Ecto neural progenitor cell (in vitro differentiated cells): Measurements from ENCODE around the gene GLYATL3.
"Not testable (repeated sequence)": the region's sequence is repeated elsewhere in the genome, so short reads cannot be mapped to it uniquely, and the experiment has no call there.

Experiments used
- DNase-seq: peaks from one replicate; pipeline ENCODE4 v3.0.0-alpha.2; 2018; ENCODE audit warnings: low spot score

The GLYATL3 gene

DNA sequence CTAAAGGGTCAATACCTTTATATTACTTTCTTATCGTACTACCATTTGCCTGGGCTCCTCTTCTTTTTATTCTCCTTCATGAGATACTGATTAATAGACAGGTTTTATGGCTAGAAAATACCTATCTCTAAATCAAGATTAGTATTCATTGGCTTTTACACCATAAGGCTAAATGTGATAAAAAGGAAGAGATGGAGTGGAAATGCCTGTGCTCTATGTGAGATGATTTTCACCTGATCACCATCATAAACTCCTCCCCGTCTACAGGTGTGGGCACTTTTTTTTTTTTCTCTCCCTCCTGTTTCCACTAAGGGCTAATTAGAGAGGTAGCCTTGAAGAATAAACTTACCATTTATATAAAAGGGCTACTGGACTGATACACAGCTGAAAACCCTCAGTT lies at the start of gene GLYATL3:
TSS of gene GLYATL3 (plus strand) at position 301 of the 400 bp plus-strand sequence. CDS start 12,068 bp downstream, outside the sequence.
- no peak for DNase-seq

DNA sequence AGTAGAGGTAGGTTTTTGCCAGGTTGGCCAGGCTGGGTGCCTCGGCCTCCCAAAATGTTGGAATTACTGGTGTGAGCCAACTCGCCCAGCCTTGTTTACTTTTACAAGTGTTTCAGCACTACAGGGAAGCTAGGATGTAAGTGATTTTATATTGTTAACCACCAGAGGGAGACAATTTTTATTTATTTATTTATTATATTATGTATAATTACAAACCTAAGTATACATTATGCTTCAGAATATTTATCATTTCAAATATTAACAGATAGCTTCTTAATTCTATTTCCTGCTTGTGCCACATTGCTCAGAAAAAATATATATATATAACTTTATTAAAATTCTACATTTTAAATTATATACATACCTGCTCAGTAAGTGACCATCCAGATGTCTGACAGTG lies 46.5 kb upstream of the GLYATL3 start:
- DNase-seq, result no peak

DNA sequence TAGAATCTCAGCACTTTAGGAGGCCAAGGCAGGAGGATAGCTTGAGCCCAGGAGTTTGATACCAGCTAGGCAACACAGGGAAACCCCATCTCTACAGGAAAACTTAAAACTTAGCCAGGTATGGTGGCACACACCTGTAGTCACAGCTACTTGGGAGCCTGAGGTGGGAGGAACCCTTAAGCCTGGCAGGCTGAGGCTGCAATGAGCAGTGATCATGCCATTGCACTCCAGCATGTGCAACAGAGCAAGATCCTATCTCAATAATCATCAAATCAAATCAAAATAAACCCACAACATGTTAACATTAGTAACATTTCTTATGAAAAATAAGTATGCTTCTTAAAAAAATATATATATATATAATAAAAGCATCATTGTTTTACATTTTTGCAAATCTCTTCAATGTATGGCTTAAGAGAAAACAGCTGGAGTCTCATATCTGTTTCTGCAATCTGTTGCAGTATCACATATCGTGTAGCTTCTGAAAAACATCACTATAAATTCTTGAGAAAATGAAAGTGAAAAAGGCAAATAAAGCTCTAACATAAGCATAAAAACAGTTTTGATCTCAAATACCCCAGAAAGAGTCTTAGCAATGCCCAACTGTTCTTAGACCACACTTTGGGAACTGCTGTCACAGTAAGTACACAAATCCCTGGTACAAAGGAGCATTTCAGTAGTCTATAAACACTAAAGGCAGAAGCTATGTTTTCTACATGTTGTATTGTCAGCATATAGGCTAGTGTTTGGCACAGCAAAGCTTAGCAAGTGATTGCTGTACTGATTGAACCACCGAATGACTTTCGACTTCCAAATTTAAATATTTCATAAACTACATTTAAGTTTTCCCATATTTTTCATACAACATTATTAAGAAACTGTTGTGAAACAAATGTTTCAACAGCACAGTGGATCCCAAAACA lies 44.7 kb upstream of the GLYATL3 start:
- DNase-seq, result no peak

DNA sequence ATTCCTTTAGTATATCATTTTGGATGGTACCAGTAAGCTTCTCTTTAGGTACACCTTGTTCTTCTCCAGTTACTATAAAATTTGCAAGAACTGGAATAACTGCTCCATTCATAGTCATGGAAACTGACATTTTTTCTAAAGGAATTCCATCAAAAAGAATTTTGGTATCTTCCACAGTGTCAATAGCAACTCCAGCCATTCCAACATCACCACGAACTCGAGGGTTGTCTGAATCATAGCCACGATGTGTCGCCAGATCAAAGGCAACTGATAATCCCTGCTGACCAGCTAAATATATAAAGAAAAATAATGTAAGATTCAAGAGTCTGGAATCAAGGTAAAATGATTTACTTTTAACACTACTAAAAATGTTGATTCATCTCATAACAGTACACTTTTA lies 42.0 kb upstream of the GLYATL3 start:
- DNase-seq, result no peak

DNA sequence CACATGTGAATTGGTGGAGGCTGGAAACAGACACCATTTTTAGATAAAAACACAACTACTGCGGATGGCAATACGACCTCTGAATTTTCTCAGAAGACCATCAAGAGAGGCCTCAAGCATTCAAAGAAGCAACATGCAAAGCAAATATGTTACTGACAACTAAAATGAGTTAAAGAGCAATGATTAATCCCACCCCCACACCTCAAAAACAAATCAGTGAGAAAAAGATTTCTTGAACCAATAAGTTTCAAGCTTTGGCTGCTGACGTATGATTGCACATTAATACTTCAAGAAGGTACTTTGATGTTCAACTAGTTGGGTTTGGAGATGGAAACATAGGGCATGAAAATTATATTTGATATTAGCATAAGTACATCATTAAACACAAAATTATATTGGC lies 37.7 kb upstream of the GLYATL3 start:
- DNase-seq, result no peak

DNA sequence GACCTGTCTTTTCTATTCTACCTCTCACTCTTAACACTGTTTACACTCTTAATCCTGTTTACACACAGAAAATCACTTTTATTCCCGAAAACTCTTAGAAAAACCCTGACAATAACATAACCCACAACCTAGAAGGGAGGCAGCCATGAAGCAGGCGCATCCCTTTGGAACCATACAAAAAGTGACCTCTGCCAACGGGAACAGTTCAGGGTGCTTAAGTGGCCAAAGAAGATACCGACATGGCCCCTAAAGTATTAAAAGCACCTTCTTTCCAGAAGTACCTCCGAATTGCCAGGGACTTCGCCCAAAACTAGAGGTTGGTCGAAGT lies 37.2 kb upstream of the GLYATL3 start:
- DNase-seq, result no peak

DNA sequence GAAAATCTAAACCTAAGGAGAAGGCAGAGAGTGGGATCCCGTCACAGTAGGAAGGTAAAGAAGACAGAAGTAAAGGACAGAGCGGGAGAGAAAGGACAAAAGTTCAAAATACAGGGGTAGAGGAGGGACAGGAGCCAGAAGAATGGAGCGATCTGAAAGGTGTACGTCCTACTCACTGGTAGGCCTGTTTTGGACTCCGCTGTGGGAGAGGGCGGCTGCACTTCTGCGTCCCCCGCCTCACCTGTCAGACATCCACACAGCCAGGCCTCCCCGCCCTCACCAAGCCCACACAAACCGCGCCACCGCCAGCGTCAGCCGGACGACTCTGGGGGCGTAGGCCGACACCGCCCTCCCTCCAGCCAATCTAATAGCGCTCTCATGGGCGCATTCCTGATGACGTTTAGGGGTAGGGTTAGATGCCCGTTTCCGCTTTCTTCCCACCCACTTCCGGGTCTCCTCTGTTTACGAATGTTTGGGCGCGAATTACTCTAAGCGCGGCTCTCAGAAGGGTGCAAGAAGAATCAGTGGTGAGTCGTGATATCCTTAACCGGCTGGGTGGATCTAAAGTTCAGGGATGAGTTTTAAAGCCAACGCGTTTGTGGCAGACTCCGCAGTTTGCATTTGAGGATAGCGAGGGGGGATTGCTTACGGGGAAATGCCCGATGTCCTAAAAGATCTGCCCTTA lies 36.7 kb upstream of the GLYATL3 start, which contains the start of the genes CENPQ and MMUT:
TSS of gene CENPQ (plus strand) at position 444 of the 685 bp plus-strand sequence. CDS start 6,807 bp downstream, outside the sequence.
TSS of gene MMUT (minus strand) at position 327 of the 685 bp plus-strand sequence. CDS start 3,787 bp downstream, outside the sequence.
- DNase-seq, result peak; percentile 94

DNA sequence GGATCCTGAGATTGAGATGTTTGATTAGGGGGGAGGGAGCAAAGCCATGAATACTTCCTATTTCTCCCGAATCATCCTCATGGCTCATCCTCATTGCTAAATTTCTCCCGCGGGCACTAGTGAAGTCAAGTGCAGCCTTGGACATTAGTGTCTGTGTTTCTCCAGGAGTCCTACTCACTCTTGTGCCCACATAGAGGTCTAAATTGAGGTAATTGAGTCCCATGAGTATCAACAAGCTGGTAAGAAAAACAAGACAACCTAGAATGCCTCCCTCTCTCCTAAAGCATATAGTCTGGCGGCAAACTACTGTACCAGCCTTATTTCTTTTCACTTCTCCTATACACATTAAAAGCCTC lies 36.1 kb upstream of the GLYATL3 start:
- no peak for DNase-seq

DNA sequence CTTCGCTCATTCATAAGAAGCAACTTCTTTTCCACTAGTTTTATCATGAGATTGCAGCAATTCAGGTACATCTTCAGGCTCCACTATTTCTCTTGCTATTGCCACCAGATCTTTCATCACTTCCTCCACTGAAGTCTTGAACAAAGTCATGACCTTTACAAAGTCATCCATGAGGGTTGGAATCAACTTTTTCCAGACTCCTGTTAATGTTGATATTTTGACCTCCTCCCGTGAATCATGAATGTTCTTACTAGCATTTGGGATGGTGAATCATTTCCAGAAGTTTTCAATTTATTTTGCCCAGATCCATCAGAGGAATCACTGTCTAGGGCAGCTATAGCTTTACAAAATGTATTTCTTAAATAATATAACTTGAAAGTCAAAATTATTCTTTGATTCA lies 35.0 kb upstream of the GLYATL3 start:
- no peak for DNase-seq

DNA sequence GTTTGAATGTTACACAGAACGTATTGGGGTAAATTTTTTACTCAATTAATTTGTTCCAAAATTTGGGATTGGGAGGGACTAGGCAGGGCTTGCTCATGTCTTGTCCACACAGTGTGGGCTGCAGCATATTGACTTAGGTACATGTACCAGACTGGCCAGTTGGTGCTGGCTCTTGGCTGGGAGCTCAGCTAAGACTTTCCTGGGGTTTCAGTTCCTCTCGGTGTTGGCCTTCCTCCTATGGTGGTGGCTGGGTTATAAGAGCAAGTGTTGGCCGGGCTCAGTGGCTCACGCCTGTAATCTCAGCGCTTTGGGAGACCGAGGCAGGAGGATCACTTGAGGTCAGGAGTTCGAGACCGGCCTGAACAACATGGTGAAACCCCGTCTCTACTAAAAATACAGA lies 31.7 kb upstream of the GLYATL3 start:
- DNase-seq, result no peak

DNA sequence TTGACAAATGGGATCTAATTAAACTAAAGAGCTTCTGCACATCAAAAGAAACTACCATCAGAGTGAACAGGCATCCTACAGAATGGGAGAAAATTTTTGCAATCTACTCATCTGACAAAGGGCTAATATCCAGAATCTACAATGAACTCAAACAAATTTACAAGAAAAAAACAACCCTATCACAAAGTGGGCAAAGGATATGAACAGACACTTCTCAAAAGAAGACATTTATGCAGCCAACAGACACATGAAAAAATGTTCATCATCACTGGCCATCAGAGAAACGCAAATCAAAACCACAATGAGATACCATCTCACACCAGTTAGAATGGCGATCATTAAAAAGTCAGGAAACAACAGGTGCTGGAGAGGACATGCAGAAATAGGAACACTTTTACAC lies 23.2 kb upstream of the GLYATL3 start:
- not testable (repeated sequence) for DNase-seq

DNA sequence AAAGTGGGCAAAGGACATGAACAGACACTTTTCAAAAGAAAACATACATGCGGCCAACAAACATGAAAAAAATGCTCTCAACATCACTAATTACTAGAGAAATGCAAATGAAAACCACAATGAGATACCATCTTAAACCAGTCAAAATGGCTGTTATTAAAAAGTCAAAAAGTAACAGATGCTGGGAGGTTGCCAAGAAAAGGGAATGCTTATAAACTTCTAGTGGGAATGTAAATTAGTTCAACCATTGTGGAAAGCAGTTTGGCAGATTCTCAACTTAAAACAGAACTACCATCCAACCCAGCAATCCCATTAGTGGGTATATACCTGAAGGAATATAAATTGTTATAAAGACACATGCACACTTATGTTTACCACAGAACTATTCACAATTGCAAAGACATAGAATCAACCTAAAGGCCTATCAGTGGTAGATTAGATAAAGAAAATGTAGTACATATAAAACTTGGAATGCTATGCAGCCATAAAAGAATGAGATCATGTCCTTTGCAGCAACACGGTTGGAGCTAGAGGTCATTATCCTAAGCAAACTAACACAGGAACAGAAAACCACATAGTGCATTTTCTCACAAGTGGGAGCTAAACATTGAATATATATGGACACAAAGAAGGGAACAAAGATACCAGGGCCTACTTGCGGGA lies 20.3 kb upstream of the GLYATL3 start:
- DNase-seq, result no peak

DNA sequence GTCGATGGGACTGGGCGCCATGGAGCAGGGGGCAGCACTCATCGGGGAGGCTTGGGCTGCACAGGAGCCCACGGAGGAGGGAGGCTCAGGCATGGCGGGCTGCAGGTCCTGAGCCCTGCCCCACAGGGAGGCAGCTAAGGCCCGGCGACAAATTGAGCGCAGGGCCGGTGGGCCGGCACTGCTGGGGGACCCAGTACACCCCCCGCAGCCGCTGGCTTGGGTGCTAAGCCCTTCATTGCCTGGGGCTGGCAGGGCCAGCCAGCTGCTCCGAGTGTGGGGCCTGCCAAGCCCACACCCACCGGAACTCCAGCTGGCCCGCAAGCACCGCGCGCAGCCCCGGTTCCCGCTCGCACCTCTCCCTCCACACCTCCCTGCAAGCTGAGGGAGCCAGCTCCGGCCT lies 17.9 kb upstream of the GLYATL3 start:
- not testable (repeated sequence) for DNase-seq

DNA sequence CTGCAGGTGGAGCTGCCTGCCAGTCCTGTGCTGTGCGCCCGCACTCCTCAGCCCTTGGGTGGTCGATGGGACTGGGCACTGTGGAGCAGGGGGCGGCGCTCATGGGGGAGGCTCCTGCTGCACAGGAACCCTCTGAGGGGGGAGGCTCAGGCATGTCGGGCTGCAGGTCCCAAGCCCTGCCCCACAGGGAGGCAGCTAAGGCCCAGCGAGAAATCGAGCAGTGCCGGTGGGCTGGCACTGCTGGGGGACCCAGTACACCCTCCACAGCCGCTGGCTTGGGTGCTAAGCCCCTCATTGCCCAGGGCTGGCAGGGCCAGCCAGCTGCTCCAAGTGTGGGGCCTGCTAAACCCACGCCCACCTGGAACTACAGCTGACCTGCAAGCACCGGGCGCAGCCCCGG lies 16.3 kb upstream of the GLYATL3 start:
- DNase-seq, result not testable (repeated sequence)

DNA sequence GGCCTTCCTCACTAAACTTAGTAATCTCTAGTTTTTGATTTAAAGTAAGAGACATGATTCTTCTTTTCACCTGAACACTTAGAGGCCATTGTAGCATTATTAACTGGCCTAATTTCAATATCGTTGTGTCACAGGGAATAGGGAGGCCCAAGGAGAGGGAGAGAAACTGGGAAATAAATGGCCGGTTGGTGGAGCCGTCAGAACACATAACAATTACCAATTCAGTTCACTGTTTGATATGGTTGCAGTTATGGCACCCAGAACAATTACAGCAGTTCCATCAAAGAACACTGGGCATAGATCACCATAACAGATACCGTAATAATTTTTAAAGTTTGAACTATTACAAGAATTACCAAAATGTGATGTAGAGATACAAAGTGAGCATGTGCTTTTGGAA lies 9.1 kb upstream of the GLYATL3 start:
- DNase-seq, result no peak

DNA sequence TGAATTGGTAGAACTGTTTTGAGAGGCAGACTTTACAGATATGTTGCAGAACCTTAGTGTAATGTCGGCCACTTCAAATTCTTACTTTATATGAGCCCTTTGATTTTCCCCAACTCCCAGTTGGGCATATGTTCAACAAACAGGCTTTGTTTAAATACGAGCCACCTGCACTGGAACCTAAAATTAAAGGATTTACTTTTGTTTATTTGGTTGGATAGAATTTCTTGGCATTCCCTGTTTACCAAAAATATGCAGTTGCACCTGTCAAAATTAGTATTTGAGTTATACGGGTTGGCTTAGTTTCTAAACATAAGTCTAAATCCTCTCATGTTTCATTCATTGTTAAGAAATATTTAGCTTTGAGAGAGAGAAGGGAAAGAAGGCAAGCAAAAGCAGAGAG lies 2.4 kb upstream of the GLYATL3 start:
- no peak for DNase-seq

DNA sequence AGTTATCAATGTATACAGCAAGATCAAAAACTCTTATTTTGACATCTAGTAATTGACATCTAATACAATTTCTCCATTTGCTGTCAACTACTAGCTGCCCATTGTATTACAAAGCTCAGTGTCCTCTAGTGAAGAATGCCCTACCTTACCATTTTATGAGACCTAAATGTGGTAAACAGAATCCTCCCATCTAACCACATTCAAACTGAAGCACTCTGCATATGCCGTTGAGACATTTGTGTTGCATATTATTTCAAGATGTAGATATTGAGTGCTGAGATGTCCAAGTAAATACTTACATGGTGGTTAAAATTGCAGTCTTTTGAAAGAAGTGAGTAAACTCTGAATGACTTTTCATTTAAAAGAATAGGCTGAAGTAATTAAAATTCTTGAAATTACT lies 597 bp upstream of the GLYATL3 start:
- no peak for DNase-seq

DNA sequence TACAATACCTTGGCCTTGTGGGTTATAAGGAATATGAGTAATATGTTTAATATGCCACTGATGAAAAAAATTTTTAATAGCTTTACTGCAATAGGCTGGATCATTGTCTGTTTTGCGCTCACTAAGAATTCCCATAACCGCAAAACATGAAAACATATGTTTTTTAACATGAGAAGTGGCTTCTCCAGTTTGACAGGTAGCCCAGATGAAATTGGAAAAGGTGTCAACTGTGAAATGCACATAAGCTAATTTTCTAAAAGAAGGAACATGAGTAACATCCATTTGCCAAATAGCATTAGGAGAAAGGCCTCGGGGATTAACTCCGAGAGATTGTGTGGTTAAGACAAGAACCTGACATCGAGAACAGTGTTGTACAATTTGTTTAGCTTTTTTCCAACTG lies 4.9 kb downstream of the GLYATL3 start:
- no peak for DNase-seq

DNA sequence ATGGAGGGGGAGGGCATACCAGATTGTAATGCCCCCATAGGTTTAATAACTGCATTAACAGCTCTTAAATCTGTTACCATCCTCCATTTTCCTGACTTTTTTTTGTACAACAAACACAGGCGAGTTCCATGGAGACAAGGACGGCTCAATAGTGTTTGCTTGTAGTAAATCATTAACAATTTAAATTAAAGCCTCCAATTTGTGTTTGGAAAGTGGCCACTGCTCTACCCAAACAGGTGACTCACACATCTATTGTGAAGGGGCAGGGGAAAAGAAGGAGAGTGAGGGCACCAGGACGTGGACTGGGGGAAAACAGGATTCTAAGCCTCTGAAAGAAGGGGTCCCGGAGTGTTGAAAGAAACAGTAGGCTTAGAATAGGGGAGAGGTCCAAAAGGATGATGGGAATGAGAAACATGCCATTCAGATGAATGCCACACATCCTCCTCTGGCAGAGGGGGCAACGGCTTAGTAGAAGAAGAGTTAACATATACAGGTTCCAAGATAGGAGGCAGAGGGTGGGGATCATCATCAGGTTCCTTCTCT lies 6.9 kb downstream of the GLYATL3 start:
- DNase-seq, result no peak

DNA sequence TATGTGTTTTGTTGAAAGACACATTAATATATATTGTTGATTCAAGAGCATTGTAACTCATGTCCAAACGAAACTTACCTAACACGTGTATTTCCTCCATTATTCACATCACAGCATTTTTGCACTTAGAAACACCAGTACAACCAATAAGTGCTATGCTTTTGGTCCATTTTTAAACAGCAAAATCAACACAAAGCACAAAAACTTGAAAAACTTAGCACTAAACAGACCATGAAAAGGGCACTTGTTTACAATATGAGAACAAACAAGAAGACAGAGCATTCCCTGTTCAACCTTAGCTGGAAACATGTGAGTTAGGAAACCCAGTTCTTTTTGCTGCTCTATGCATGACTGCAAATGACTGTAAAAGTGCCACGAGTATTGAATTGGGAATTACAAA lies 9.6 kb downstream of the GLYATL3 start:
- DNase-seq, result no peak

DNA sequence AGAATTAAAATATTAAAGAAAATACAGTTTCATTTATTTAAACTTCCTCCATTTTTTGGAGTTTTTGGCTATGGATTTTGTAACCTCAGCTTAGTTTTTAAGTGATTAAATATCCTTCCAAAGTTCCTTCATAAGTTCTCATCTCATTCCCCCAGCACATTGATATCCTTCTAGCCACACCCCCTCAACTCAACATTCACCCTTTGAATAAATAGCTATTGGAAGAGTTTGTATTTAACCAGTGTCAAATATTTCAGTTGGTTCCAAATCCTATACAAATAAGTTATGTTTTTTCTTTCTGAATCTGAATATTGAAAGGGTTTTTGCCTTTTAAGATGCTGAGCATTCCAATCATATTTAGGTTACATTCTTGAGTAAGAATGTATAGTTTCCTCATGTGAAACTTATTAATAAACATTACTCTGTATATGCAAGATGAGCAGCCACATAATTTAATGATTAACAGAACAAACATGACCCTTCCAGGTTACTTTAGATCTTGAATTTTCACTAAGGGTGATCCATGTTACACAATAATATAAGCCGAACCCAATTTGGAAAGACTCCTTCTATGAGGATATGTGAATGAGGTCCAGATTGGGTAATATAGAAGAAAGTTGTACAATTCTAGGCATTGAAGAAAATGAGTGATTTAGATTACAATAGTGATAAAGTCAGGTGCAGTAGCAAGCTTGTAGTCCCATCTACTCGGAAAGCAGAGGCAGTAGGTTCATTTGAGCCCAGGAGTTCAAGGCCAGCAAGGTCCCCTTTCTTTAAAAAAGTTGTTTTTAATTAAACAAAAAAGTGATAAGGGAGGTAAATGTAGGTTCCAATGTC lies 13.6 kb downstream of the GLYATL3 start:
- DNase-seq, result no peak
